GM23338 (cell line): Measurements from ENCODE around the gene NUB1.

Experiments used
- EZH2 ChIP-seq: fragments of 200-600 bp; sonication (generic); IDR thresholded peaks from one replicate; pipeline ENCODE4 v1.8.0; 2017; ENCODE audit warnings: antibody characterized with exemption, mild to moderate bottlenecking, low read depth; ENCODE audit not compliant: unreplicated experiment
- EZH2phosphoT487 ChIP-seq: fragments of 200-600 bp; sonication (generic); IDR thresholded peaks from one replicate; pipeline ENCODE4 v1.8.1; 2018; ENCODE audit warnings: antibody characterized with exemption; ENCODE audit not compliant: unreplicated experiment
- JUNB ChIP-seq: IDR thresholded peaks from one replicate; pipeline ENCODE4 v1.6.1; 2016; ENCODE audit warnings: antibody characterized with exemption; ENCODE audit not compliant: unreplicated experiment
- POLR2AphosphoS5 ChIP-seq: IDR thresholded peaks from 2 replicates; pipeline ENCODE4 v1.6.1; 2016; ENCODE audit warnings: antibody characterized with exemption, low read depth
- TF ChIP-seq, protein P1 (sequence below), 2 experiments: fragments of 200-600 bp in 1 of 2; sonication (generic) in 1 of 2; conservative IDR thresholded peaks; 2 replicates each; pipeline versions ENCODE4 v1.5.1 to v1.6.1; 2016 to 2017; ENCODE audit warnings: antibody characterized with exemption in 2 of 2, low read depth in 2 of 2, mild to moderate bottlenecking in 2 of 2, moderate library complexity in 1 of 2

GRCh38 chr7:151374726-151375125 lies 33.1 kb downstream of the NUB1 start:
- TF ChIP-seq, protein P1, sequence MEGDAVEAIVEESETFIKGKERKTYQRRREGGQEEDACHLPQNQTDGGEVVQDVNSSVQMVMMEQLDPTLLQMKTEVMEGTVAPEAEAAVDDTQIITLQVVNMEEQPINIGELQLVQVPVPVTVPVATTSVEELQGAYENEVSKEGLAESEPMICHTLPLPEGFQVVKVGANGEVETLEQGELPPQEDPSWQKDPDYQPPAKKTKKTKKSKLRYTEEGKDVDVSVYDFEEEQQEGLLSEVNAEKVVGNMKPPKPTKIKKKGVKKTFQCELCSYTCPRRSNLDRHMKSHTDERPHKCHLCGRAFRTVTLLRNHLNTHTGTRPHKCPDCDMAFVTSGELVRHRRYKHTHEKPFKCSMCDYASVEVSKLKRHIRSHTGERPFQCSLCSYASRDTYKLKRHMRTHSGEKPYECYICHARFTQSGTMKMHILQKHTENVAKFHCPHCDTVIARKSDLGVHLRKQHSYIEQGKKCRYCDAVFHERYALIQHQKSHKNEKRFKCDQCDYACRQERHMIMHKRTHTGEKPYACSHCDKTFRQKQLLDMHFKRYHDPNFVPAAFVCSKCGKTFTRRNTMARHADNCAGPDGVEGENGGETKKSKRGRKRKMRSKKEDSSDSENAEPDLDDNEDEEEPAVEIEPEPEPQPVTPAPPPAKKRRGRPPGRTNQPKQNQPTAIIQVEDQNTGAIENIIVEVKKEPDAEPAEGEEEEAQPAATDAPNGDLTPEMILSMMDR (conservative IDR thresholded peaks at IDR 0.05; ENCODE audit: low read depth in 2 of 2) = no peak
- no peak for TF ChIP-seq POLR2AphosphoS5
- no peak for TF ChIP-seq EZH2
- TF ChIP-seq EZH2phosphoT487 = no peak
- no peak for TF ChIP-seq JUNB
